Stomach (tissue), 4 donors: ENCODE data around the gene OAF.

Experiments
- CTCF ChIP-seq, 7 experiments: fragments of 450-650 bp in 4 of 7; fragments of 200-600 bp in 3 of 7; sonication (generic) in 3 of 7; IDR thresholded peaks; one replicate each; pipeline ENCODE4 v1.5.1; 2016 to 2019; ENCODE audit warnings: antibody characterized with exemption in 7 of 7, control low read depth in 2 of 7, mild to moderate bottlenecking in 1 of 7
- POLR2A ChIP-seq, 4 donors: fragments of 450-650 bp; IDR thresholded peaks; one replicate each; pipeline ENCODE4 v1.6.1; 2016; ENCODE audit warnings: antibody characterized with exemption in 4 of 4, control low read depth in 2 of 4, mild to moderate bottlenecking in 1 of 4, moderate library complexity in 1 of 4

GRCh38 chr11:120220747-120221037 is 9.9 kb downstream of the OAF start:
- TF ChIP-seq CTCF (IDR thresholded peaks at IDR 0.05) (no peak), POLR2A (IDR thresholded peaks at IDR 0.05) (no peak)
